Vein endothelial cell (primary cell): ENCODE data around the gene MBD5. TPM values are rescaled to one million over a fixed set of nuclear protein-coding genes. Genes with fewer than 3 reads are reported as not detected.

Source experiments
- small RNA-seq: library from RNA; depleted of rRNA; stranded (forward); fragments of <200 nt; gene quantifications from one replicate; pipeline ENCODE3, GENCODE V24; 2012
- total RNA-seq: library from RNA; depleted of rRNA; stranded (reverse); fragments of >200 nt; gene quantifications from 2 replicates; pipeline ENCODE4 v1.2.3, GENCODE V29; 2012

The MBD5 gene
- total RNA-seq = 19.3 and 20.9 TPM in 2 replicates

DNA sequence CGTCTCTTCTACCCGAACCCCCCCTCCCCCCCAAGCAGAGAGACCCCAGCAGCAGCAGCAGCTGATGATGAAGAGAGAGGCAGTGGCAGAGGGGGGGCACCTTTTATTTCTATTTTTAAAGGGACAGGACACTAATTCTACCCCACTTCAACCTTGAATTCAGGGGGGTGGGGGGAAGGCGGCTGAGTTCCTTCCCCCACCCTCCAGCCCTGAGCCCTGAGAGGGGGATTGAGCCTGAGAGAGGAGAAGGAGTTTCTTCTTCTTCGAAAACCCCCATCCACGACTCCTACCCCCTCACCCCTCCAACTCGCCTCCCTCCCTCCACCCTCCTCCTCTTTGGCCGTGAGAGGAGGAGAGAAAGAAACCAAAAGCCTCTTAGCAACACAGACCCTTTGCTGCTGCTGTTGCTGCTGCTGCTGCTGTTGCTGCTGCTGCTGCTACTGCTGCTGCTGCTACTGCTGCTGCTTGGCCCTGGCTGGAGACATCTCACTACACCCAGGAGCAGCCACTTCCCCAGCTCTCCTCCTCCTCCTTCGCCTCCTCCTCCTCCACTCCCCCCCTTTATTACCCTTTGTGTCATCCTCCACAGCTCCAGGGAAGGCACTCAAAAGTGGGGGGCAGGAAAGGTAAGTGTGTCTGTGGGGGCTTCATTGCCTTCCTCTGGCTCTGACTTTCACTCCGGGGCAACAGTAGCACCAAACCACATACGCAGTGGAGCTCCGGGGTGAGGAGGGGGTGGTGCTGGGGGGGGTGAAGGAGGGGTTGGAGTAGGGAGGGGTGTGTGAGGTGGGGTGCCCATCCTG, at the start of gene MBD5:
TSS of gene MBD5 (plus strand) at position 33 of the 803 bp plus-strand sequence.

DNA sequence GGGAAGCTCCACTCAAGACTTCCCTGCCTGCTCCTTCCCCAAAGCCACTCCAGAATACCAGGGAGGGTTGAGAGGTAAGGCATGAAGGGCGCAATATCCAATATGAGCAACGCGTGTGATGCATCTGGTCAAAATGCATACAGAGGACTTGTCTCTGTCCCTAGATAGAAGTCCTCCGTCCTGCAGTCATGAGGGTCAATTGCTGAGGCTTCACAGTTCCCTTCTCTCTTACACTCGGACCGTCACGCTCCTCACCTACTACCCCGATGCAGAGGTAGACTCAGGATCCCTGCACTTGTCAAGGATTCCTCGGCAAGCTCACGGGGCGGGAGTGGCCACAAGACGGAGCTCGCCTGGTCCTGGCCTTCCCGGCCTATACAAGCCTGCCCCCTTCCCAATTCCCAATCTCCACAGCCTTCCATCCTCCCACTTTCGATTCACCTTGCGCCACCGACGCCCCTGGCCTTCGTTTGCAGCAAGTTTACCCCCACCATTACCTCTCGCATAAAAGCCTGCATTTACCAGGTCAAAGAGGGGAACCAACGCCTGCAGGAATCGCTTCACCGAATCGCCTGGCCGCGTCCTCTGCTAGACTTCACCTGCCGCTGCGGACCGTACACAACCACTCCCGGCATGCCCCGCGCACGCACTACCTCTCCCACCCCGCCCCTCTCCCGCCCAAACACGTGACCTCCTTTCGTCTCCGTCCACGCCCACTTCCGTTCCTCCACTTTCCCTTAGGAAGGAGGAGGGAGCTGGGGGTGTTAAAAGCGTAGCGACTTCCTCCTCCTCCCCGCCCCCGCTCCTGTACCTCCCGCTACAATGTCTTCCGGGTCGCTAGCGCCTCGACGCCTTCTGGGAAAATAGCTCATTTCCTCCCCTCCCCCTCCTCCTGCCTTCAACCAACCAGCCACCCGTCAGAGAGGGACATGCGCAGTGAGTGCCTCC, 506 bp upstream of the MBD5 start, which contains the start of gene ORC4:
TSS of gene ORC4 (minus strand) at position 627 of the 948 bp plus-strand sequence. CDS start 44,779 bp downstream, outside the sequence.

Small RNA genes lying within 50 kb of the gene (small RNA-seq; reads per million reads assigned to genes)
- not detected for gene RF00554

Other genes with a start within 250 kb of the MBD5 start
- 10.1 and 12.6 TPM in 2 replicates for gene ACVR2A, start 176.1 kb upstream of the MBD5 start, total RNA-seq
- gene ORC4, start 354 bp upstream of the MBD5 start, total RNA-seq = 20.3 and 43.3 TPM in 2 replicates